Embryonic facial prominence (tissue), 1 donor: Measurements from ENCODE around the gene MMGT1.

Experiments
- DNase-seq: peaks from one replicate; pipeline ENCODE4 v3.0.0-alpha.2; 2016; ENCODE audit errors: extremely low spot score

The MMGT1 gene

DNA sequence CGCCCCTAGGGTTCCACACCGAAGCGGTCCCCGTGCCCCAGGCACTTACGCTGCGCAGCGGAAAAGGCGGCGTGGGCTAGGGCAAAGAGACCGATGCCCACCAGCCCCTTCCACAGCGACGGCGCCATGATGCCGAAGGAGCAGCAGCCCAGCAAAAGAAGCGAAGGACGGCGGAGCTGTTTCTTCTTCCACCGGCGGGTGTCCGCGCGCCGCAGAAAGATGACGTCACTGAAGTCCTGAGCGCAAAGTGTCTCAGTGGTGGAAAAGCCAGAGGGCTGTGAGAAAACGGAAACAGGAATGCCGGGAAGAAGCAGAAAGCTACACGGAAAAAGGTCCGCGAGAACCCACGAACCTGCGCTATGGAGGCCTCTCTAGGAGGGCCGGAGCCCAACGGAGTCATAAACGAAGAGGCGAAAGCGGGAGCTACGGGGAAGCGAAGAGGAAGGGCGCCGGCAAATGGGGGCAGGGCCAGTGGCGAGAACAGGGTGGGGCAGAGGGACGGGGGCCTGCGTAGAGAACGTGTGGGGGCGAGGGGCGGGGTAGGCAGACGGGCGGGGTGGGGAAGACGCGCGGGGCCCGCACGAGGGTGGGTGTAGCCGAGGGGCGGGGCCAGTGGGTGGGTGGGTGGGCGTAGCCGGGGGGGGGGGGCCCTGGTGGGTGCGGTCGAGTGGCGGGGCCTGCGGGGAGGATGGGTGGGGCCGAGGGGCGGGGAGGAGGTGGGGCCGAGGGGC is at the start of gene MMGT1:
Gene MMGT1 (minus strand): TSS at position 441 of the 731 bp plus-strand sequence. CDS start 313 bp downstream, at position 128.
- peak; percentile 85 for DNase-seq

DNA sequence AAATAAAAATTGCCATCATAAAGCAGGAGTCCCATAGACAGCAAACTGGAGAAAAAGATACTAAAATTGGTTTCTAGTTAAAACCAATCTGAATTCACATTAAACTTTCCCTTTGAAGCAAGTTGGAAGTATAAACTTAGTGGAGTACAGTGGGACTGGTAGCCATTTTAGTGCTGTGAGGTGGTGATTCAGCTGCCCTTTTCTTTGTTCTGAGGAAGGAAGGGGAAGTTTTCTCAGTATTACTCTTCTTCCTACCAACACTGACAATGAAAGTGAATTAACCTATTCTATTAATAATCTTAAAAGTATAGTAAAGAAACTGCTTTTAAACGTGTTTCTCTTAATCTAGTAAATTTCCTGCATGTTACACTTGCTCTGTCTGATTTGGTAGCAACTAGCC is 48.1 kb upstream of the MMGT1 start:
- DNase-seq = no peak

DNA sequence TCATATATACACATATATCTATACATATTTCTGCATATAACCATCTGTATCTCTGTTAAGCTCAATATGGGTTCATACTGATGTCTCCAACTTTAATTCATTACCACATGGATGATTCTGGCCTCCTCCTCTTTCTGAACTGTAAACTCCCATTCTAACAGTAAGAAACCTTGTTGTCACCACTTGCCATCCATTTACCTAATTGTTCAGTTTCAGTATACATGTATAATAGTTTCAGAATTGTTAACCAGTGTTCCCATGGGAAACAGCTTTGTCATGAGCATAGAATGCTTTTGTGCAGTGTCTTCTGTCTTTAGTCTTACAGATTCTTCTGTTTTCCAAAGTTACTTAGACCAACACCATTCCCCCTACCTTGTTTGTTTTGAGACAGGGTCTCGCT is 47.4 kb upstream of the MMGT1 start:
- no peak for DNase-seq

DNA sequence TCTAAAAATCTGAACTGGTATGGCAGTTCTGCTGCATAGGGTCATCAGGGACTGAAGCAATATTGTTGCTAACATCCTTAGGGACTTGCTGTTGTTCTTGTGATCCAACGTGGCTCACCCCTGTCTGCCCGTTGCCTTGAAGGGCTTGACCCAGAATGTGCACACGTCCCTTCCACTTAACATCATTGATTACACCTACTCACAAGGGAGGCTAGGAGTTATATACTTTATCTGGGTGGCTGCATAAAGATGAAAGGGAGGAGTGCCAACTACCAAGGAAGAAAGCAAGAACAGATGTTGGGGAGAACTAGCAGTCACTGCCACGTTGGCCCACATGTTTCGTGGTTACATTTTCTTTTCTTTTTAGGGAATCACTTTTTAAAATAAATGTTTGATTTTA is 45.4 kb upstream of the MMGT1 start:
- DNase-seq = no peak

DNA sequence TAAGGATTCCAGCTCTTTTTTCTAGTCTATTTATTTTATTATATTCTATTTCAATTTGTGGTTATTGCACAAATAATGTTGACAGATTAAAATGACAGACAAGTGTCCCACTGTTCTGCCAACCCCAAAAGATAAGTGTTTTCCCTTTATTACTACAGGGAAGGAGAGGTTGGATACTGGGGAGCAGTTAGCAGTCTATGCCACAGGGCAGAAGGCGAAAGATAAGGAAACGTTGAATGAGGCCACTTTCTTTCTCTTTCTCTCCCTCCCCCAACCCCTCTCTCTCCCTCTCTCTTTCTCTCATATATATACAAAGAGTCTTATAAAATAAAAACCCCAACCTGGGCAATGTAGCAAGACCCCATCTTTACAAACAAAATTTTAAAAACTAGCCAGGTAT is 43.1 kb upstream of the MMGT1 start:
- no peak for DNase-seq

DNA sequence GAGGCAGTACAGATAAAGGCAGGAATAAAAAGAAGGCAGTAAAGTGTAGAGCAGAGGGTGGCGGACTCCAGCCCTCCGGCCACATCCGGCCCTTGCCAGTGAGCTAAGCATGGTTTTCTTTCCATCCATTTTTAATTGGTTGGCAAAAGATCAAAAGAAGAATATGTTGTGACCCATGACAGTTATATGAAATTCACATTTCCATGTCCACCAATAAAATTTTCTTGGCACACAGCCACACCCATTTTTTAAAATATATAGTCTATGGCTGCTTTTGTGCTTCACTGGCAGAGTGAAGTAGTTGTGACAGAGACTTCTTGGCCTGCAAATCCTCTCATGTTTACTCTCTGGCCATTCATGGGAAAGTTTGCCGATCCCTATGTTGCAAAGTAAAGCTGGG is 41.2 kb upstream of the MMGT1 start:
- no peak for DNase-seq

DNA sequence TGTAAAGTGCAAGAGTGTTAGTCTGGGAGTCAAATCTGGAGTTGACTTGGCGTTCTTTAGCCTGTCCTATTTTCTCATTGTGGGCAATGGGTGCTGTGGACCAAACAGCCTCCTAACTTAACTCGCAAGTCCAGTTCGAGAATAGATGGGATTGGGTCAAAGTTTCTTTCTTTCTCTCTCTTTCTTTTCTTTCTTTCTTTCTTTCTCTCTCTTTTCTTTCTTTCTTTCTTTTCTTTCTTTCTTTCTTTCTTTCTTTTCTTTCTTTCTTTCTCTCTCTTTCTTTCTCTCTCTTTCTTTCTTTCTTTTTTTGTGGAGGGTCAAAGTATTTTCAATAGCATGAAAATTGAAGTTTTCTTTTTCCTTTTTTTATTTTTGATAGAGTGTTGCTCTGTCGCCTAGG is 14.5 kb upstream of the MMGT1 start:
- no peak for DNase-seq

DNA sequence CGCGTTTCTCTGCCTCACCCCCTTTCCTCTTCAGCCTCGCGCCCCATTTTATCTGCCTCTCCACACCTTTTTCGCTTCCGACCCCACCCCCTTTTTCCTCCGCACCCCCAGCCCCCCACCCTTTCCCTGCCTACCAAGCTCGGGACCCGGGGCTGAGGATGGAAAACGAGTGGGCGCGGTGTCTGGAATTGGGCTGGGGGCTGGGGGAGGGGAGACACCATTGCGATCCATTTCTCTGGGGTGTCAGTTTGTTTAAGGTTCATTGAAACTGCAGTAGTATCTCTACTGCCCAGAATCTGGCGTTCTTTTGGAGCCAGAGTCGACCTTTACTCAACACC is 12.2 kb upstream of the MMGT1 start:
- no peak for DNase-seq

DNA sequence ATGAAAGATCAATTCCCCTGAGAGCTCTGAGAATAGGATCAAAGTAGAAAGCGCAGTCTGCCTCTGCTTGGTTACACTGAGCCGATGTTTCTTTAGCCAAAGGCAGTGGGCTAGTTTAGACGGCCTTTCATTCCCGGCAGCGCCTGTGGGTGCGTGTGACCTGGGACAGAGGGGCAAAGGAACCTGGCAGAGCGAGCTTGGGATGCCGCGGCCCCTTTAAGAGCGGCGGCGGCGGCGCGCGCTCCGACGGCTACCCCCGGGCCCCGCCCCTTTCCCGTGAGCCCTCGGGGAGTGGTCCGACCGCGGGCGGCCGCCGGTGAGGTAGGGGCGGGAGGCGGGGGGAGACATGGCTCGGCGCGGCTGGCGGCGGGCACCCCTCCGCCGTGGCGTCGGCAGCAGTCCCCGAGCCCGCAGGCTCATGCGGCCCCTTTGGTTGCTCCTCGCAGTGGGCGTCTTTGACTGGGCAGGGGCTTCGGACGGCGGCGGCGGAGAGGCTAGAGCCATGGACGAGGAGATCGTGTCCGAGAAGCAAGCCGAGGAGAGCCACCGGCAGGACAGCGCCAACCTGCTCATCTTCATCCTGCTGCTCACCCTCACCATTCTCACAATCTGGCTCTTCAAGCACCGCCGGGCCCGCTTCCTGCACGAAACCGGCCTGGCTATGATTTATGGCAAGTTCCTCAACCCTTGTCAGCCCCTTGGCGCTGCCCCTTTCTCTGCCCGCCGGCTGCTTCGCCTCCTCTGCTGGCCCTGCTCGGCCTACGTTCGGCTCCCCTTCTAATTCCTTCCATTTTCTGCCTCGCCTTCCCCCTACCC is 11.6 kb upstream of the MMGT1 start, which contains the start of gene SLC9A6:
Gene SLC9A6 (plus strand): TSS at position 279 of the 816 bp plus-strand sequence. CDS start 224 bp downstream, at position 503.
- no peak for DNase-seq

DNA sequence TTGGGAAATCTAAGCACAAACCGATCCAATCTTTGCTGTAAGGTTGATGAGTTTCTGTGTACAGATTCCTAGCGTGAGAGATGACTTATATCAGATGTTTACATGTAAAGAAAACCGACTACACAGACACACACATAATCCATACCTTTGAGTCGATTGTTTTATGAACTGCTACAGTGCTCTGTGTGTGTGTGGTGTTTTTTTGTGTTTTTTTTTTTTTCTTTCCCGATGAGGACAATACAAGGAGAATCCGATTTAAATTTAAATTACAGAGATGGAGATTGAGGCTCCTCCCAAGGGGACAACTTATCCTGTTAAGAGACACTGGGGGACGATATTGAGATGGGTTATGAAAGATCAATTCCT is 11.0 kb upstream of the MMGT1 start:
- DNase-seq = no peak

DNA sequence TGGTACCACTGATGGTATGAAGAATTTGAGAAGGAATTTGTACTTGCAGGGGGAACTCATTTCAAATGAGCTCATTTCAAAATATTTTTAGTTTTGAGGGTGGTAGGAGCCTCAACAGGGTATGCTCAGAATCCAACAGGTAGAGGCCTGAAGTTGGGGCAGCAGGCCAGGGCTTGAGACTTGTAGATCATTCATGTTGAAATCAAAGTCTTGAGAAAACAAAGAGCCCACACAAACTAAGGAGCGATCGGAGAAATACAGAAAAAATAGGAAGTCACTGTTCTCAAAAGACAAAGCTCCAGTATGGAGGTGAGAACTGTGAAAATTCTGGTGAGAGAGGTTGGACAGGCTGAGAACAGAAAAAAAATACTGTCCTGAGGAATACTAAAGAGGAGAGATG is 10.5 kb upstream of the MMGT1 start:
- no peak for DNase-seq

DNA sequence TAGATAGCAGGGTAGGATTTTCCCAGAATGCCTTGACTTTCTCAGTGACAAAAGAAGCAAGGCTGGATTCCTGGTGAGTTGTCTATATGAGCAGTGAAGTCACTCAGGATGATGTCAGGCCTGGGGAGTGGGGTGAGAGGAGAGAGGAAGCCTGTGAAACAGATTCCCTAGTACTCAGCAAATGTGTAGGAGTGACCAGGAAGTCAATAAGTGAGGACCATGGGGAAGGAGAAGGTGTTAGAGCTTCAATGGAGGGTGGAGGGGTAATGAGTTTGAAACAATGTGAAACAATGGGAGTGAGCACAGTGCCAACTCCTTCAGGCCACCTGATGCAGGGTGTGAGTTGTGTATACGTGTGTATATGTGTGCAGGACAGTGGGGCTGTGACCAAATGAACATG is 9.1 kb upstream of the MMGT1 start:
- DNase-seq = no peak

DNA sequence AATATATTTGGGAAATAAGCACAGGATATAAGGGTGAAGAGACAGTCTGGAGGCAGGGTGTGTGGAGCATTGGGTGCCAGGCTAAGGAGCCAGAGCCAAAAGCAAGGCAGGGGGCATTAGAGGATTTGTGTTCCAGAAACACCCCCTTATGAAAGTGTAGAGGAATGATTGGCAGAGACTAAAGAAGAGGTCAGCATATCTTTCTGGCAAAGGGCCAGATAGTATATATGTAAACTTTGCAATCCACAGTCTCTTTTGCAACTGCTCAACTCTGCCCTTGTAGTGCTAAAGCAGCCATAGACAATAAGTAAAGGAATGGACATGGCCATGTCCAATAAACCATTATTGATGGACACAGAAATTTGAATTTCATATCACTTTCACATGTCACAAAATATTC is 7.9 kb upstream of the MMGT1 start:
- no peak for DNase-seq

DNA sequence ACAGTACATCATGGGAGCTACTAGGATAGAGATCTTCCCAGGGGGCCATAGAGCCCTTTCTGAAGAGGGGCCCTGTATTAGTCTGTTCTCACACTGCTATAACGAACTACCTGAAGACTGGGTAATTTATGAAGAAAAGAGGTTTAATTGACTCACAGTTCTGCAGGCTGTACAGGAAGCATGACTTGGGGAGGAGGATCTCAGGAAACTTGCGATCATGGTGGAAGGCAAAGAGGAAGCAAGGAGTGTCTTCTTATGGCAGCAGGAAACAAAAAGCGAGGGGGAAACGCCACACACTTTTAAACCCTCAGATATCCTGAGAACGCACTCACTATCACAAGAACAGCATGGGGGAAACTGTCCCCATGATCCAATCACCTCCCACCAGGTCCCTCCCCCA is 7.2 kb upstream of the MMGT1 start:
- DNase-seq = no peak

DNA sequence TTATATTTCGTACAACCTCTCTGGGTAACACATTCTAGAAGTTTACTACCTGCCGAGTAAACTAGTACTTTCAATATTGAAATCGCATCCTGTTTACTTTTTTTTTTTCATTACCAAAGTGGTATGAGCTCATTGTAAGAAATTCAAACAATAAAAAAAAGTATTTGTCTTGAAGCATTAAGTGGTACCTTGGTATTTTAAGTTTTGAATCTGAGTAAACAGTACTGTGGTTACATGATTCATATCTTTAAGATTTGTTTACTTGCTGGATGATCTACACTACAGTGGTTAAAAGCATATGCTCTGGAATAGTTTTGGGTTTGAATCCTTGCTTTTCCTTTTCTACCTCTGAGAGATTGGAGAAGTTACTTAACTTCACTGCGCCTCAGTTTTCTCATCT is 3.8 kb upstream of the MMGT1 start:
- DNase-seq = no peak

DNA sequence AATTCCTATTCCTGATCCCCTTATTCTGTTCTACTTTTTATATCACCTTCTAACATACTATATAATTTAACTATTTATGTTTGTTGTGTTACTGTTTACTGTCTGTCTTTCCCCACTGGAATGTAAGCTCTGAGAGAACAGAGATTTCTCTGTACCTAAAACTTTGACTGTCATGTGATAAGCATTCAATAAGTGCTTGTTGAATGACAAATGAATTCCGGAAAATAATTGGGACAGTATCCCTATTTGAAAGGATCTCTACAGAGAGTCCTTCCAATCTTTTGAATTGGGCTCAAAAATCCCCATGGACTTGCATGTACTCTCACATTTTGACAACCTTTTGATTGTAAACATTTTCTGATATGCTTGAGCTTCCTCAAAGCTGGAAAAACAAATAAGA is 1.6 kb upstream of the MMGT1 start:
- no peak for DNase-seq

DNA sequence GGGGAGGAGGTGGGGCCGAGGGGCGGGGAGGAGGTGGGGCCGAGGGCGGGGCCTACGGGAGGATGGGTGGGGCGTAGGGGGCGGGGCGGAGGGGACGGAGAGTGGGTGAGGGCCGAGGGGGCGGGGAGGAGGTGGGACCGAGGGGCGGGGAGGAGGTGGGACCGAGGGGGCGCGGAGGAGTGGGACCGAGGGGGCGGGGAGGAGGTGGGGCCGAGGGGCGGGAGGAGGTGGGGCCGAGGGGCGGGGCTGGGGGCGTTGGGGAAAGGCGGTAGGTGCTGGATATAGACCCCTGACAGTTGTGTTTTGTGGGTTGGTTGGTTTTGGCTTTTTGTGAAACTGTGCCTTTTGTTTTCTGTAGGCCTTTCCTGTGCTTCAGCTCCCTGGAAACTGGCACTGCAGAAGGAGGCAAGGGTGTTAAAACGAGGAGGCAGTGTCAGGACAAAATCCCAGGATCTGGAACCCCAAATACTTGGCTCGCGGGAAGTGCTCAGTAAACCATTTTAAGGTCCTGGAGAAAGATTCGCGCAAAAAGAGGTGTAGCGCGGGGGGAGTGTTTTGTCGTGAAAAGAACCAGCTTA is 580 bp upstream of the MMGT1 start:
- no peak for DNase-seq

DNA sequence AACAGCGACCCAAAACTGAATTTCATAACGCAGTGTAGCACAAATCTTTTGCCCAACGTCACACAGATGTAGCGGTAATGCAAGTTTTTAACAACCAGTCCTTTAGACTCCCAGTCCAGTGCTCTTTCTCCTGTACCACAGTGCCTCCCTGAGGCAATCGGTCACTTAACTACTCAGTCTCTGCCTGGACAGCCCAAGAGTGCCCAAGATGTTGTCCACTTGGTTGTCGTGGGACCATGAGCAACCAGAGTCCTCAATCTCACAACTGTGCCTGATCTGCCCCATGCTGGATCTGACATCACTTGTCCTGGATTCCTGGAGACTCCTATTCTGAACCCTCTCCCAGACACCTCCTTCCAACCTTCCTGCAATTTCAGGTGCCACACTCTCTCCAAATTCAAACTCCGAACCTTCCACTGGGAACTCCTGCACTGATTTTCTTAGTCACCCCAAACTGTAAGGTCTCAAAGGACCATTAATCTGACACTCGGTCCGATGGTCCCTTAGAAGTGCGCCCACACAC is 702 bp downstream of the MMGT1 start:
- DNase-seq = no peak

DNA sequence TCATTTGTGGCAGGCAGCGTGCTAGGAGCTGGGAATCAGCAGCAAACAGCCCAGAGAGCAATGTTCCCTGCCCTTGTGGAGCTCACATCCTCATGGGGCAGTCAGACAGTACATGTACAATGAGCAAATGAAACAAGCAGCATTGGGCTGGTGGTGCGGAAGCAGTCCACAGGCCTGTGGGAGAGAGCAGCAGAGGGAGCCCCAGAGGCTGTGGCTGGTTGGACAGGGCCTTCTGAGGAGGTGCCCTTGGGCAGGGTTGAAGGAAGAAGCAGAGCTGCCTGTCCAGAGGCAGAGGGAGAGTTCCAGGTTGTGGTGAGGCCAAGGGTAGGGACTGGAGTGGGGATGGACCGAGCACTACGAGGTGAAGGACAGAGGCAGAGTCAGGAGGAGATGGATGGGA is 22.5 kb downstream of the MMGT1 start:
- no peak for DNase-seq

DNA sequence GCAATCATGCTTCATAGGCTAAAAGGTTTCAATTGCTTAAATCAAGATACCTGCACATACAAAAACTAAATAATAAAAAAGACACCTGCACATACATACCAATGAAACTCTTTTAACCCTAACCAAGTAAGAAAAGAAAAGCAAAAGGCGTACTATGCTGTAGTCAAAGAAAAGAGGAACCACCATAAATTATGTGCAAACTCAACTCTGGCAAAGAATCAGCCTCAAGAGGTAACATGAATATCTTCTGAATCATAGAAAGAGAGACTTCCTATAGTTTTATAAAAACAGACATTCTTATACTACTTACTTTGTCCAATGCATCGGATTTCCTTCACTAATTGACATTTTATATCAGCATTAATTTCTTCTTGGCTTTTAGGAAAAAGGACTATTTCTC is 29.3 kb downstream of the MMGT1 start:
- no peak for DNase-seq

DNA sequence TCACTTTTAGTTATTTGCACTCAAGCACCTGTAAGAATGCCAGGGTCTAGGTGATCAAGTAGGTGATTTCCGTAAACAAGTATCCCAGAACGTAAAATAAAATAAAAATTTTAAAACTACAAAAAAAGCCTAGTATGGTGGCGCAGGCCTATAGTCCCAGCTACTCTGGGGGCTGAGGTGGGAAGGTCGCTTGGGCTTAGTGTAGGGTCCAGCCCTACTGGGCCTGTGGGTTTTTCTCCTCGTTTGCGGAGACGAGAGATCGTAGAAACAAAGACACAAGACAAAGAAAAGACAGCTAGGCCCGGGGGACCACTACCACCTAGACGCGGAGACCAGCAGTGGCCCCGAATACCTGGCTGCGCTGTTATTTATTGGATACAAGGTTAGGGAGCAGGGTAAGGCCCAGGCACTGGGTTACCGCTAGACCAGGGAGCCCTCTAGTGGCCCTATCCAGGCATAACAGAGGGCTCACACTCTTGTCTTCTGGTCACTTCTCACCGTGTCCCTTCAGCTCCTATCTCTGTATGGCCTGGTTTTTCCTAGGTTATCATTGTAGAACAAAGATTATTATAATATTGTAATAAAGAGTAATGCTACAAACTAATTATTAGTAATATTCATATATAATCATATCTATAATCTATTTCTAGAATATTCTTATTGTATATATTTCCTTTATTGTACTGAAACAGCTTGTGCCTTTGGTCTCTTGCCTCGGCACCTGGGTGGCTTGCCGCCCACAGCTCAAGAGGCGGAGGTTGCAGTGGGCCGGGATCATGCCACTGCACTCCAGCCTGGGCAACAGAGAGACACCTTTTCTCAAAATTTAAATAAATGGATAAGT is 41.9 kb downstream of the MMGT1 start:
- DNase-seq = no peak

DNA sequence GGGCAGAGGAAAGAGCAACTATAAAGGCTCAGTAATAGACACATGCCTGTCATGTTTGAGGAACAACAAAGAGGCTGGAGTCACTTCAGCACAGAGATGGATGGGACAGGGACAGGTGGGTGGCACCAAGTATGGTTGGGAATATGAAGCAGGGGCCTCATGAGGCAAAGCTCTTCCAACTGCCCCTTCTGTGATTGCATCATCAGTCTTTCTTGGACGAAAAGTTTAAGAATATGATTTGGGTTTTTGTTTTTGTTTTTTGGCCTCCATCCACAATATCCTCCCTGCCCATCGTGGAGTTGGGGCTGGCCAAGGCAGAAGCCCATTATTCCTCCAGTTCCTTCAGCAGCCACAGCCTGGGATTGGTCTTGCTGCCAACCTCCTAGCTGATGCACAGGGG is 45.9 kb downstream of the MMGT1 start:
- no peak for DNase-seq
